Measurements from ENCODE around the gene KCNK15.

Gene KCNK15

DNA sequence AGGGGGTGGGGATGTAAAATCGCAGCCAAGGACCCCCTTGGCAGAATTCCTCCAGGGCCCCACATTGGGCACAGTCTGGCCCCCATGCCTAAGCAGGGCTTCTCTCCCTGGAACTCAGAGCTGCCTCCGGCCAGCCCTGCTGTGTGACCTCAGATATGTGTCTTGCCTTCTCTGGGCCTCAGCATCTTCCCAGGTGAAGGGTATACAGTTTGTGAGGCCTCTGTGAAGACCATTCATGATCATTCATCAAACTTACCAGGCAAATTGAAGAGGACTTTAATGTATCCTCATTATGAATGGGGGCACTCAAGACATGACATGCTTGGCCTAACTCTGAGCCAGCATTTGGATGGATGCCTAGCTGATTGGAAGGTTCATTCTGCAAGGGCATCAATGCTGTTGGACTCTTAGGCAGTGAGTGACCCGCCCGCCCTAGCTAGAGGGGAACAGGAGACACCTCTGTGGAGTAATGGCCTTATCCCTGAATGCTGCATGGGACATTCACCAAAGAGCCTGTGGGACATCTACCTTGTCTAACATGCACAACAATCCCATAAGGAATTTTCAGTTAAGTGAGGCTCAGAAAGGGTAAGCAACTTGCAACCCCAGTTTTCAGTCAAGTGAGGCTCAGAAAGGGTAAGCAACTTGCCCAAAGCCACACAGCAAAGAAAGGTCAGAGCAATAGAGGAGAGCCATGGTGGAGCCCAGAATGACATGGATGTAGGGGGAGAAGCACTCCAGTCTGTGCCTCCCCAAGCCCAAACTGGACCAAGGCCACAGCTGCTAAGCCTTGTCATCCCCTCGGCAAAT is 30.0 kb upstream of the KCNK15 start:
- FAIRE-seq: no peak

DNA sequence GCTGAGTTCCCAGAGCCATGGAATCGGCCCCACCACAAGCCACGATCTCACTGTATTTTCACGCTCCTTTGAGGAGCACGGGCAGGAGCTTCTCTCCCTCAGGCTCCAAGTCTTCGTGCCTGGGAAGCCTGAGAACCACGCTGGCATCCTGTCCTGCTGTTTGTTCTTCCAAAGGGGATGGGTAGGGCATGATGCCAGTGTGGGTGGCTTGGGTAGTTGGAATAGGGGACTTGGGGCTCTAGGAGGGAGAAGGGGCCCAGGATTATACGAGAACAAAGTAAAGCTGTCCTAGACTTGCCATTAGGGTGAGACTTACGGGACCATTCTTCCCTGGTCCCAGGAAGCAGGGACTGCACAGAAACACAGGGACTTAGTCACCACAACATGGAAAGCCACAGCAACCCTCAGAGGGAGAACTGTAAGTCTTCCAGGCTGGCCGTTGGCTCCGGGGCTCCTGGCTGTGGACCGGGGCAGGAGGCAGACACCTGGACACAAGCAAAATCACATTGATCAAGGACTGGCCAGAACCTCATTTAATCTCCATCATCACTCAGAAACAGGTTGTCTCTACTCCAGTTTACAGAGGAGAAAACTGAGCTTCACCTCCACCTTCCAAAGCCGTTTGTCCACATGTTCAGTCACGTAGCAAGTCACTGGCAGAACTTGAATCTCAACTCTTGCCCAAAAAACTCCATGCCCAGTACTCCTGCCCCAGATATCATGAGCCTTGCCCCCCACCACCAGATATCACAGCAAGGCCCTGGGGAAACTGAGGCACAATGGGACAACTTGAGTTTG is 29.2 kb upstream of the KCNK15 start:
- FAIRE-seq: no peak

- FAIRE-seq: no peak
Observed at GRCh38 chr20:44717986-44718385, 27.7 kb upstream of the KCNK15 start.

DNA sequence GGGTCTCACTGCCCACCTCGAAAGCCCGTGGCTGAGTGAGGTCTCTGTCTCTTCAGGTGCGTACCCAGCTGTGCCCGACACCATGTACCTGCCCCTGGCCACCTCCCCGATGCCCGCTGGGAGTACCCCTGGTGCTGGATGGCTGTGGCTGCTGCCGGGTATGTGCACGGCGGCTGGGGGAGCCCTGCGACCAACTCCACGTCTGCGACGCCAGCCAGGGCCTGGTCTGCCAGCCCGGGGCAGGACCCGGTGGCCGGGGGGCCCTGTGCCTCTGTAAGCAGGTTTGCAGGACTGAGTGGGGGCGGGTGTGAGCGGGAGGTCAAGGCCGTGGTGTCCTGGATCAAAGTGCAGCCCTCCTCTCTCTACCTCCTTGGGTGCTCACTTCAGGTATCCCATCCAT is 25.8 kb upstream of the KCNK15 start:
- no peak for FAIRE-seq

- no peak for FAIRE-seq
Observed at GRCh38 chr20:44720621-44720996, 25.1 kb upstream of the KCNK15 start.

GRCh38 chr20:44720997-44721784 is 24.5 kb upstream of the KCNK15 start:
- no peak for FAIRE-seq

GRCh38 chr20:44721785-44722054 is 23.9 kb upstream of the KCNK15 start:
- no peak for FAIRE-seq

- FAIRE-seq: no peak
Observed at GRCh38 chr20:44722990-44723389, 22.7 kb upstream of the KCNK15 start.

DNA sequence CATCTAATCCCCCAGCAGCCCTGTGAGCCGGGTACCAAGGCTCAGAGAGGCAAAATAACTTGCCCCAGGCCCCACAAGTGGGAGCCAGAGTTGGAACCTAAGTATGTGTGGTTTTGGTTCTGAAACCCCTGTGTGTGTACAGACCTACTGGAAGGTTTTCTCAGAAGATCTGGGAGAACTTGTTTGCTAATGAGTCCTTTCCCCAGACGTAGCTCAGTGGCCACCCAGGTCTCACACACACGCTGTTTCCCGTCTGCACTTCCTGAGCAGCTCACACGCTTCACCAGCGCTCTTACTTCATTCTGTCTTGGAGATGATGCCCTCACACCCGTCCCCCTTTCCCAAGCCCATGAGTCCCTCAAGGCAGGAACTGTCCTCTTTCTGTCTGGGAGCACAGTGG is 22.3 kb upstream of the KCNK15 start:
- no peak for FAIRE-seq

GRCh38 chr20:44723798-44724362 is 21.8 kb upstream of the KCNK15 start:
- no peak for FAIRE-seq

DNA sequence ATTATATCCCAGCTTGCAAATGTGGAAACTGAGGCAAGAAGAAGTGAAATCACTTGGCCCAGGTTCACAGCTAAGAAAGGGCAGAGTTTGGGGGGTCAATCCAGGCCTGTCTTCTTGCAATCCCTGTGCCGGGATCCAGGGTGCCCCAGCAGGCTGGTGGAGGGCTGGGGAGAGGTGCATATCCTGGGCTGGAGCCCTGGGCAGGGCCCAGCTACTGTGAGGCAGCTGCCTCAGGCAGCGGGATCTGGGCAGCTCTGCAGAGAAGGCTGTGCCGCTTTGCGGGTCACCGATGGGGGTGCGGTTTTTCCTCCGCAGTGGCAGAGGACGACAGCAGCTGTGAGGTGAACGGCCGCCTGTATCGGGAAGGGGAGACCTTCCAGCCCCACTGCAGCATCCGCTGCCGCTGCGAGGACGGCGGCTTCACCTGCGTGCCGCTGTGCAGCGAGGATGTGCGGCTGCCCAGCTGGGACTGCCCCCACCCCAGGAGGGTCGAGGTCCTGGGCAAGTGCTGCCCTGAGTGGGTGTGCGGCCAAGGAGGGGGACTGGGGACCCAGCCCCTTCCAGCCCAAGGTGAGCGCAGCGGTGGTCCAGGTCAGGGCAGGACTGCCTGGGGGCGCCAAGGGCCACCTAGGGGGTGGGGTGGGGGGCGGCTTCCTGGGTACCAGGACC is 21.1 kb upstream of the KCNK15 start:
- no peak for FAIRE-seq

- FAIRE-seq: no peak
Observed at GRCh38 chr20:44725837-44726236, 19.8 kb upstream of the KCNK15 start.

DNA sequence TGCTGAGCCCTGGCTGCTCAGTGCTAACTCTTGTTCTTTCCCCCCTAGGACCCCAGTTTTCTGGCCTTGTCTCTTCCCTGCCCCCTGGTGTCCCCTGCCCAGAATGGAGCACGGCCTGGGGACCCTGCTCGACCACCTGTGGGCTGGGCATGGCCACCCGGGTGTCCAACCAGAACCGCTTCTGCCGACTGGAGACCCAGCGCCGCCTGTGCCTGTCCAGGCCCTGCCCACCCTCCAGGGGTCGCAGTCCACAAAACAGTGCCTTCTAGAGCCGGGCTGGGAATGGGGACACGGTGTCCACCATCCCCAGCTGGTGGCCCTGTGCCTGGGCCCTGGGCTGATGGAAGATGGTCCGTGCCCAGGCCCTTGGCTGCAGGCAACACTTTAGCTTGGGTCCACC is 18.6 kb upstream of the KCNK15 start:
- no peak for FAIRE-seq

DNA sequence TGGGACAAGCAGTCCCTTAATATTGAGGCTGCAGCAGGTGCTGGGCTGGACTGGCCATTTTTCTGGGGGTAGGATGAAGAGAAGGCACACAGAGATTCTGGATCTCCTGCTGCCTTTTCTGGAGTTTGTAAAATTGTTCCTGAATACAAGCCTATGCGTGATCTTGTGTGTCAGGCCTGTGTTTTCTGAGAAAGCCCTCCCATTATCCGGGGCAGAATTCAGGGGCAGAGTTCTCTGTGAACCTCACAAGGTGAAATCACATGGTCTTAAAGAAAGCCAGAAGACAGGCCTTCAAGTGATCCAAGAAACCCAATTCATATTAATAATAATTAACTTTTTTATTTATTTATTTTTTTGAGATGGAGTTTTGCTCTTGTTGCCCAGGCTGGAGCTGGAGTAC is 18.0 kb upstream of the KCNK15 start:
- FAIRE-seq: no peak

DNA sequence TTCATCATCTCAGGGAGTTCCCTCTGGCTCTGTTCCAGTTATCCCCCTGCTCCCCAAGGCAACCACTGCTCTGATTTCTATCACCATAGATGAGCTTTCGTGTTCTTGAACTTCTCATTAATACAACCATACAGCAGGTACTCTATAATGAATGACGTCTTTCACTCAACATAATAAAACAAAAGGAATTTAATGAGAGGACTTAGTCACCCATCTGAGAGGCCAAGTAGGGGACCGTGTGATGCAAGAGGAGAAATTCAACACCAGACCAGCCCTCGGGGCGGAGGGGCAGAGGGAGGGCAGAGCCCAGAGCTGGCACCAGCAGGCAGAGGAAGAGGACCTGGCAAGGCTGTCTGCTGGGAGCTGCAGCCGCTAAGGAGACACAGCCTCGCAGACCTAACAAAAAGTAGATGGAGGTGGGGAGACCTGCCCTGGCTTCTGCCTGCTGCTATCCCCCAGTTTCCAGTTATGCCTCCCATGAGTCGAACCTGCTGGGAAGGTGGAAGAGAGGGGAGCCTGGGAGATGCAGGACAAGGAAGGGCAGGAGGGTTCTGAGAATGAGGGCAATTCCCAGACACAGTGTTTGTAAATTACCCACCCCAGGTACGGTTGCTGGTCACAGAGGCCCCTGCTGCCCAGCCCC is 16.7 kb upstream of the KCNK15 start:
- FAIRE-seq: no peak

GRCh38 chr20:44730441-44730840 is 15.2 kb upstream of the KCNK15 start:
- FAIRE-seq: no peak

DNA sequence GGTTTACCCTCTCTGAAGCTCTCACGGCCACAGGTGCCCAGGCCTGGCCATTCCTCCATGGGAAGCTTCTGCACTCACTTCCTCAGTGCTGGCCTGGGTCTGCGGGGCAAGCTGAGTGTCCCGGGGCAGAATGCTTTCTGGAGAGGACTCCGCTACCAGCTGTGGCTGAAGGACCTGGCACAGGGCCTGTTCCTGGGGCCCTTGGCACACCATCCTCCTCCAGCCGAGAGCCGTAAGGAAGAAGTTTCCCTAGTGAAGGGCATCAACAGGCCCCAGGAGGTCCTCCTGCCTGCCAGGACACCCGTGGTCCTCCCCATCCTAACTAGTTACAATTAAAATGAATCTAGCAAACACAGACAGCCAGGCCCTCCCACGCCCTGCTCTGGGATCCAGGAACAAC is 14.0 kb upstream of the KCNK15 start:
- no peak for FAIRE-seq

GRCh38 chr20:44732327-44732726 is 13.3 kb upstream of the KCNK15 start:
- FAIRE-seq: no peak

DNA sequence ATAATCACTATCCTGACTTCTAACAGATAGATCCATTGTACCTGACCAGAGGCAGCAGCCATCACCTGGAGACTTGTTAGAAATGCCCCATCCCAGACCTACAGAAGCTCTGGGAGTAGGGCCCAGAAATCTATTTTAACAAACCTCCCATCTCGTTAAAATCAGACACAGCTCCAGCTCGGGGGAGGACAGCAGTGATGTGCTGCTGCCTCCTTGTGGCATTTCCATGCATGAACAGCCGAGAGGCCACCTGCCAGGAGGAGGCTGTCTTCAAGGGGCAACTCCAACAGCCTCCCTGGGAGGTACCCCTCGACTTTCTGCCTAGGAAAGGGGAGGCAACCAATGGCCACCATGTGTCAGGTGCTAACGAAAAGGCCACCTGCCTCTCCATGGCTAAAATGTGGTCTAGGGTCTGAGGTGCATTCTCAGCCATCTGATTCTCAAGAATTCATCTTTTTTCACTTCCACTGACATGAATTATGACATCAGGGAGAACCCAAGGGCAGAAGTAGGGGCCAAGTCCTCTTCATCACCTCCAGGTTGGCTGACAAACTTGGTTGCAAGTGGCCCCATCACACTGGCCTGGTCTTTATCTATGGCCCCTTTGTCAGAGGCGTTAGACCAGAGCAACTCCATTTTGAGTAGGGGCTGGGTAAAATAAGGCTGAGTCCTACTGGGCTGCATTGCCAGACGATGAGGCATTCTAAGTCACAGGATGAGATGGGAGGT is 12.2 kb upstream of the KCNK15 start:
- no peak for FAIRE-seq

DNA sequence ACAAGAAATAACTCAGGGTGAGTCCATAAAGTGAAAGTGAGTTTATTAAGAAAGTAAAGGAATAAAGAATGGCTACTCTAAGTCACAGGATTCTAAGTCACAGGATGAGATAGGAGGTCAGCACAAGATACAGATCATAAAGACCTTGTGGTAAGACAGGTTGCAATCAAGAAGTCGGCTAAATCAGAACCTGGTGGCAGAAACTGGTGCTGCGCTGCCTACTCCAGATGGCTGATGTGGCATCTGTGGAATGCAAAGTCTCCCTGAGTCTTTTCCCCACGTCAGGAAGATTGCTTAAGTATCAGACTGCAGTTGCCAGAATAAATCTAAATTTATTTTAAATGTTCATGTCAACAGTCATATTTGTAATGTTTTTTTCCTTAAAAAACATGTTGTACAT is 10.7 kb upstream of the KCNK15 start:
- FAIRE-seq: no peak

- no peak for FAIRE-seq
Observed at GRCh38 chr20:44735816-44736169, 9.9 kb upstream of the KCNK15 start.

Data from TTC549 (cell line).